ENCODE results near the gene RIPOR3.
A peak's percentile ranks its signal among the peaks of the same experiment; 100 is the strongest.
"Not testable (repeated sequence)": the region's sequence is repeated elsewhere in the genome, so short reads cannot be mapped to it uniquely, and the experiment has no call there.

RIPOR3 gene

DNA sequence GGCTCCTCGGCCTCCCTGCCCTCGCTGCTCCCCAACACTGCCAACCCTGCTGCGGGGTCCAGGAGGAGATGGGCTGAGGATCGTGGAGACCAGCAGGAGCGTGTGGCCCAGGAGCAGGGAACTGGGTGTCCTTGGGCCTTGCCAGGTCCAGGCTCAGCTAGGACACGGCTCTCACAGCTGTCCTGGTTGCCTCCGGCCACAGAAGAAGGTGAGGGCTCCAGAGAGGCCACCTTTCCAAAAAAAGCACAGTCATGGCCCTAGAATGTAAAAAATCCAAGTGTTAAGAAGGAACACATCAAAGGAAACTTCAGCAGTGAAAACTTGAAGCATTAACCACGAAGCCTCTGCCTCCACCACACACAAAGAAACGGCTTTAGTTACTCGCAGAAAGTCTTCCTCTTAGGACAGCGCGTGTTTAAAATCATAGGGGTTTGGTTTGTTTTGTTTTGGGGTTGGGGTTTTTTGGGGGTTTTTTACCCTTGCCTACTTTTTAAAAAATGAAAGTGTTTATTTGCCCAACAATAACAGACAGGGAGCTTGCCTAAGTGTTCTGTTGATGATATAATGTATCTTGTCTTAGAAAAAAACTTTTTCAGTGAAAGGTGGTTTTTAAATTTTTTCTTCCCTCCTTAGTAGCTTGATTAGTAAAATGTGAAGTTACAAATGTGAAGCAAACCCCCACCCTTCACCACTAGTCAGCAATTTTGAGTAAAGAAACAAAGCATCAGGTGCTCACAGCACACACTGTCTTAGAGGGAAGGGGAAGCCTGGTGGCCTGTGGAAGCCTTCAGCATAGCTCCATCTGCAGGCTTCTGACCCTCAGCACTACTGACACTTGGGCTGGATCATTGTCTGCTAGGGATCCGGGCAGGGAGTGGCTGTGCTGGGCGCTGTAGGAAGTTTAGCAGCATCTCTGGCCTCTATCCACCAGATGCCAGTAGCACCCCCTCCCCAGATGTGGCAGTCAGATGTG, 121.2 kb downstream of the RIPOR3 start:
- DNase-seq = peak; percentile 35 to 53

DNA sequence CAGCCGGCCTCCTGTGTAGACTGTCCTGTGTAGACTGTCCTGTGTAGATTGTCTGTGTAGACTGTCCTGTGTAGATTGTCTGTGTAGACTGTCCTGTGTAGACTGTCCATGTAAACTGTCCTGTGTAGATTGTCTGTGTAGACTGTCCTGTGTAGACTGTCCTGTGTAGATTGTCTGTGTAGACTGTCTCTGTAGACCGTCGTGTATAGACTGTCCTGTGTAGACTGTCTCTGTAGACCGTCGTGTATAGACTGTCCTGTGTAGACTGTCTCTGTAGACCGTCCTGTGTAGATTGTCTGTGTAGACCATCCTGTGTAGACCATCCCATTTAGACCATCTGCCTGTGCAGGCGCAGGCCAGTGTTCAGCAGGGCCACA, 121.9 kb downstream of the RIPOR3 start:
- not testable (repeated sequence) for DNase-seq

DNA sequence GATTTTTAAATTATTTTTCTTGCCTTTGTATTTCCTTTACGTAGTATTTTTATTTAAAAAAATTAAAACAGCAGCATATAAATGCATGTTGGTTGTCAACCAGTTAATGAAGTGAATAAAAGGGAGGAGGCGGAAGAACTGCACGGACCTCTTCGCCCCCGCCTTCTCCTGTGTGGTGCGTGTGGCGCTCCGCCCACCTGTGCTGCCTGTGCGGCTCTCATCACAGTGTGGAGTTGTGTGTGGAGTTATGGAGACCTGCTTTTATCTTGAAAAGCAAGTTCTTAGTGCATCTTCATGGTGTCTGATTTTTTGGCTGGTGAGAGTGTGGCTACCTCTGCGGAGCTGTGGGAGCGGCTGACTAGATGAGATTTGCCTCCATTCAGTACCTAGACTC, 122.8 kb downstream of the RIPOR3 start:
- no peak for DNase-seq

DNA sequence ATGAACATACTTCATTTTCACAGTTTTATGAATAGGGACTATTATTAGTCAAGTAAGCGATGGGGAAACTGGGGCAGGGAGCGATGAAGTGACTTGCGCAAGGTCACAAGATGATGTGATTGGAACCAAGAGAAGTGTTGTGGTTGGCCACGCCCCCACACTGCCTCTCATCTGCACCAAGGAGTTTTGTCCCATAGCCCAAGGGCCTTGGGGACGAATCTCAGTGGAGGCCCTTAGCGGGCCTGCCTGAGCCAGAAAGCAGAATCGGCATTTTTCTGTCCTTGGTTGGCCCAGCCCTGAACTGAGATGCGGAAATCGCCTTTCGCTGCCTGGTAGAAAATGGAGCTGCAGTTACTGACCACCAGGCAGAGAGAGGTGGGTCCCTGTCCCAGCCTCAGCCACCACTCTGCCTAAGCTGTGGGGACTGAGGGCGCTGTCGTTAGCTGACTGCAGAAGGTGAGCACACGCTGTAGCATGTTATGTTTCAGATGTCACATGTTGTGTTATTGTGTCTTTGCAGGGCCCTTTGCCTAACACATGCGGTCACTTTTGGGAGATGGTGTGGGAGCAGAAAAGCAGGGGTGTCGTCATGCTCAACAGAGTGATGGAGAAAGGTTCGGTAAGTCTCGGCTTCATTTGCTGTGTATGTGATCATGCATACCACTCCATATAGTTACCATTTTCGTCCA, 123.3 kb downstream of the RIPOR3 start:
- DNase-seq = peak in 1 of 2 donors; percentile 47

DNA sequence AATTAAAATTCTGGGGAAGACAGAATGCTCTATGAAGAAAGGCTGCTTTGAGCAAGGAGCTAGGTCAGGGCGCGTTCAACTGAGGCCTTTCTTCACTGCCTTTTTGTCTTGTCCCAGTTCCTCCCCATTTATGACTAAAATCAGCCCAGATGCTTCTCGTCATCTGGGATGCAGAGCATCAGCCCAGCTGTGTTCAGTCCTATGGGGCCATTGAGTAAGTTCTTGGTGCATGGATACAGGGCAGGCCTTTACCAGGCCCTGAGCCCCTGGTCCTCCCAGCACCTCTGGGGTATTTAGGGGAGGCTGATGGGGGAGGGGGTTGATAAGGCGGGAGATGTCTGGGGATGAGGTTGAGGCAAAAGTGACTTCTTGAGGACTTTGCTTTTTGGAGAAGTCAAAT, 125.5 kb downstream of the RIPOR3 start:
- no peak for DNase-seq

DNA sequence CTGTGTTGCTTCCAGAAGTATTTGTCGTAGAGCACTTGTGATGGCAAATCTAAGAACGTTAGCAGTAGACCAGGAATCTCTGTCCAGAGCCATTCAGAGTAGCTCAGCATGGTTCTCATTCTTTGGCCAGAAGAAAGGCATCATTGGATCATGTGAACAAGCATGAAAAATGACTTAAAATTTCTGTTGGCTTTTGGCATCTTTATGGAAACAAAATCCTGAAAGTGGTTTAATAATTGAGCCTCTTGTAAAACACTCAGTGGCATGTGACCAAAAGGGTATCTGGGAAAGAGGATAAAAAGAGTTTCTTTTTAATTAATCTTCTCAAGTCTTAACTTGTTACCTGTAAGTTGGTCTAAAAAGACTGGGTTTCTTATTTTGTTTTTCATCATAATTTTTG, 126.0 kb downstream of the RIPOR3 start:
- DNase-seq = no peak

DNA sequence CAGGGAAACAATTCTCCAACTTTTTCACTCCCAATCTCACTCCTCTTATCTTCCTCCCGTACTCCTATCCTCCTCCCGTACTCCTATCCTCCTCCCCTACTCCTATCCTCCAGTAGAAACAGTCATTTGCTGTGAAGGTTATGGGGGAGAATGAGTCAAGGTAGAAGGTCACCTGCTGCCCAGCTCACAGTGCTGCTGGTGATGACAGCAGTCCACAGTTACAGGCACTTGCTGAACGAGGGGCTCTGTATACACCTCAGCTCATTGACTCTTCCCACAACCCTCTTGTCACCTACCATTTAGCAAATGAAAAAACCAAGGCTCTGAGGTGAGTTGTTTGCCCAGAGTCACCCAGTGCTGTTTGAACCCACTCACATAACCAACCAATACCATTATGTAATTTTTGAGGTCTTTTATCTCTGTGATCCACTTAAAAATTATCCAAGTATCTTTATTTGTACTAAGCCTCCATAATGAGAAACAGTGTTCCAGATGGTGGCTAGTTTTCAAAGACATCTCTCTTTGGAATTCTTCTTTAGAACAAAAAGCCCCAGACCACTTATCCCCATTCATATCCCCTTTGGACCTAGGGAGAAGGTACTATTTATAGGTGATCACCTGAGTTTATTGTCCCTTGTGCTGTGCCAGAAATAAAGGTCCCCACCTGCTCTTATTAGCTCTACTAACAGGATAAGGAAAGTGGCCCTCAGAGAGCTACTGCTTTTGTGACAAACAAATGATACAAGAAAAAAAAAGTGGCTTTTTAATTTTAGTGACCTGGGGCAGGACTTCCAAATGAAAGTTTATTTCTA, 128.0 kb downstream of the RIPOR3 start:
- no peak for DNase-seq

DNA sequence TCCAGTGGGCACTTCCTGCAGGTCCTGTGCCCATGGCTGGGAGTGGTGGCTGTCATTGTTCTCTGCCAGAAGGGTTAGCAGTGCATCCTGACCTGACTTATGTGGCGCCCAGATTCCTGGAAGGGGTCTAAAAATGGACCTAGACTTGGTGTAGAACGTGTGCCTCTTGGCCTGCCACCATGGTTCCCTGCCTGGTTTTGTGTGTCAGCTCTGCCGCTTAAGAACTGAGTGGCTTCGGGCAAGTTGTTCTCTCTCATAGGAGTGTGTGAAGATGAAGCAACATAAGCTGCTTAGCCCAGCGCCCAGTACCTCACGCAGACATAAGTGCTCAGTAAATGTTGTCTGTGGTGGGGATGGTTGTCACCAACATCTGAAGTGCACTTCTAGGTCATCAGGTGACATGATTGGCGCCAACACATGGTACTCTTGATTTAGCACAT, 129.1 kb downstream of the RIPOR3 start:
- no peak for DNase-seq

DNA sequence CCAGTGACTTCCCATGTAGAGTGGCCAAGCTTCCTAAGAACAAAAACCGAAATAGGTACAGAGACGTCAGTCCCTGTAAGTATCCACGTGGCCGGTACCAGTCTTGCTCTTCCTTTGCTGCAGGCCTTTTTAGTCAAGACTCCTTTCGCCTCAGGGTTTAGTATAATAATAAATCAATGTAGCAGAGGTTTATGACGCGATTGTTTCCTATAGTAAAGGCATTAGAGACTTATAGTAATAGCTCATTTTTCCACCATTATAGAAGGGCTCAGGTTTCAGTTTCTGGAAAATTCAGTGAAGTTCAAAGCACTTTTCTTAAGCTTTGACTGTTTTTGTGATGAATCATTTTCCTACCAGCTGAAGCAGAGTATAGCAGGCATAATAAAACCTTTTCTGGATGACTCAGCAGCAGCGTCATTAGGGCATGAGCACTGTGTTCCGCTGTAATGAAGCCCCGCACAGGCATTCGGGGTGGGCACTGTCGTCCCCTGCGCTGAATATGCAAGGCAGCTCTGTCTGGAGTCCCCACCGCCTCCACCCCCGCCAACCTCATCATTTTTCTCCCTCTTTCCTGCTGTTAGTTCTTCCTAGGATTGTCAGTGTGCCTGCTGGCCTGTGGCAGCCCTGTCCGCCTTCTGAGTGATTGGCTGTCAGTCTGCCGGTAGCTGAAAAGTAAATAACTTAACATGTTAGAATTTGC, 129.8 kb downstream of the RIPOR3 start:
- DNase-seq = peak; percentile 67 to 78

DNA sequence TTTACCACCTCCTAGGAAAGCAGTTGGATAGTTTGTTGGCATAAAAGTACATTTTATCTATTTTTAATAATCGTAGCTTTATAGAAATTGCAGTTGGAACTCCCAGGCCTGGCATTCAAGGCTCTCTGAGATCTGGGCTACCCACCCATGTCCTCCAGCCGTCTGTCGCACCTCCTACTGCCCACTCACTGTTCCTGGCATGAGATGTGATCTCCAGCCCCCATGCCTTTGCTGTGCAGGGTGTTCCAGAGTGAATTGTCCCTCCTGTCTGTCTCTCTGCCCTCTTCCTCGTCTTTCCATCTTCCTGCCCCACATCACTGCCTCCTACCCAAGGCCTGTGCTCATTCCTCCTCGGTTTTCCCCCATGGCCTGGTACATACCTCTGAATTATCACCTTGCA, 130.5 kb downstream of the RIPOR3 start:
- no peak for DNase-seq

DNA sequence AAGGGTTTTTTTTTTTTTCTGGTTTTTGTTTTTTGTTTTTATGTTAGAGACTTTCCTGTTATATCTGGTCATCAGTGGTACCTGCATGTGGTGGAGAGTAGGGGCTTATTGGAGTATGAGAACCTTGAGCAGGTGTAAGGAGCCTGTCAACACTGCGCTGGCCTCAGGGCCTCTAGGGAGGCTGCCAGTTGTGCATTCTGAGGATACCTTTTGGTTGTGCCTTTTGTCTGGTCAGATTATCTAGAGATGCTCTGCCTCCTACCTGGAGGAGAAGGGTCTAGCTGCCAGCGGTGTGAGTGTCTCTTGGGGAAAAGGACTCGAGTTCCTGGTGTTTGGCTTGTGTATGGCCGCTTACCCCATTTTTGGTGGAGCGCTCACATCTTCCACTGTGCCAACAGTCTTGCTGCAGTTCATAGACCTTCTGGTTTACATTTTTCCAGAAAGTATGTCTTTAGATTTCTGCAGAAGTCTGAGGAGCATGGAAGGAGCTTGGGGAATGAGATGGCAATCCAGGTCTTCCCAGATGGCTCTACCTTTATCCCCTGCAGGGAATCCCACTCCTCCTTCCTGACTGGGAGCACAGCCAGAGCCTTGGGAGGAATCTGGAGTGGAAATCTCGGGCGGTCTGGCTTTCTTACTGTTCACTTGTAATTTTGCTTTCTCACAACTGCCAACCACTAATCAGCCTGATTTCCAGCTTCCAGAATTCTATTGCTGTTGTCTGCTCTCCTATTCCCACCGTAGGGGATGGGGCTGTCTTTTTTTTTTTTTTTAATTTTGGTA, 131.3 kb downstream of the RIPOR3 start:
- no peak for DNase-seq

DNA sequence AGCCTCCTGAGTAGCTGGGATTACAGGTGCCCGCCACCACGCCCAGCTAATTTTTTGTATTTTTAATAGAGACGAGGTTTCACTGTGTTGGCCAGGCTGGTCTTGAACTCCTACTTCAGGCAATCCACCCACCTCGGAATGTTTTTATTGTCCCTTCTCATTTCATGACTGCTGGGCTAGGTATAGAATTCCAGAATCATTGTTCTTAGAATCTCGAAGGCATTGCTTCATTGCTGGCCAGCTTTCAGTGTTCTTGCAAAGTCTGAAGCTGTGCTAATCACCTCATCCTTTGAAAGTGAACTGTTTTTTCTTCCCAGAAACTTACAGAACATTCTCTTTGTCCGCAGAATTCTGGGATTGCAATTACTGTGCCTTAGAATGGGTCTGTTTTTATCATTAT, 132.2 kb downstream of the RIPOR3 start:
- no peak for DNase-seq

DNA sequence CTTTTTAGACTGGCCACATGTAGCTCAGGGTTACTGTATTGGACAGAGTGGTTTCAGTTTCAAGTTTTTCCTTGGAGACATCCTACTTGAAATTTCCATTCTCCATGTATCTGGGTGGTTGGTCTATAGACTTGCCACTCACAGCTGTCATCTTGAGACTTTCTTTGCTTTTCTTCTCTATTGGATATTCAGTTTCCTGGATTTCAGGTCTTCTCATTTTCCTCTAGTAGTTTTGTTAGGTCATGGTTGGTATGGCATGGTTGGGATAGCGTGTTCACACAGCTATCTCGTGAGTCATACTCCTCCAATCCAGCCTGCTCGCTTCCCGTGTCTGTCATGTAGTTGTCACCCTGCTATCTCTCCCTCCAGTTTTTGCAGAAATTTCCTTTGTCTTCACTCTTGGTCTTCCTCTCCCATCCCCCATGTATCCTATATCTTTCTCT, 132.8 kb downstream of the RIPOR3 start:
- DNase-seq = no peak

DNA sequence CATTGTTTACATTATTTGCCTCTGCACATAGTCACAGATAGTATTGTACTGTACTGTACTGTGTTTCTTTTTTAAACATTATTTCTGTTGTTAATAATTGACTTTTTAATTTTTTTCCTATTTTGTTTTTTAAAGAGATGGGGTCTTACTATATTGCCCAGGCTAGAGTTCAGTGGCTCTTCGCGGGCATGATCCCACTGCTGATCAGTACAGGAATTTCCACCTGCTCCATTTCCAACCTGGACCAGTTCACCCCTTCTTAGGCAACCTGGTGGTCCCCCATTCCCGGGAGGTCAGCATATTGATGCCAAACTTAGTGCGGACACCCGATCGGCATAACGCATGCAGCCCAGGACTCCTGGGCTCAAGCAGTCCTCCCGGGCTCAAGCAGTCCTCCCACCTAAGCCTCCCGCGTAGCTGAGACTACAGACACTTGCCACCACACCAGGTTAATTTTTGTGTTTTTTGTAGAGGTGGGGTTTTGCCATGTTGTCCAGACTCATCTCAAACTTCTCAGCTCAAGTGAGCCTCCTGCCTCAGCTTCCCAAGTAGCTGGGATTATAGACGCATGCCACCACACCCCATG, 133.7 kb downstream of the RIPOR3 start:
- no peak for DNase-seq

DNA sequence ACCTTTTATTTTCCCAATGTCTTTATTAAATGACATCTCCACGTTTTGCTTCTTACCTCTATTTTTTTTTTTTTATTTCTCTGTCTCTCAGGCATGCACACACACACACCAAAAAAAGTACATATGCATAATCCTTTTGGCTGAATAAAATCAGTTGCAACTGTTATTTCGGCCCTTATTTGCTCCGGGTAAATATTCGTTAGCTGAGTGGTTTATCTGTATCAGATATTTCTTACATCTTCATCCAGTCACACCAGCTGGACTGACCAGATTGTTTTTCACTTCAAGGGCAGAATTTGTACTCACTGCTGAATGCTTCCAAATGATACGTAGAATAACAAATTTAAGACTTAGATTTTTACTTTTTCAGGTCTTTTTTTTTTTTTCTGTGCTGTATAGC, 135.7 kb downstream of the RIPOR3 start:
- DNase-seq = no peak

DNA sequence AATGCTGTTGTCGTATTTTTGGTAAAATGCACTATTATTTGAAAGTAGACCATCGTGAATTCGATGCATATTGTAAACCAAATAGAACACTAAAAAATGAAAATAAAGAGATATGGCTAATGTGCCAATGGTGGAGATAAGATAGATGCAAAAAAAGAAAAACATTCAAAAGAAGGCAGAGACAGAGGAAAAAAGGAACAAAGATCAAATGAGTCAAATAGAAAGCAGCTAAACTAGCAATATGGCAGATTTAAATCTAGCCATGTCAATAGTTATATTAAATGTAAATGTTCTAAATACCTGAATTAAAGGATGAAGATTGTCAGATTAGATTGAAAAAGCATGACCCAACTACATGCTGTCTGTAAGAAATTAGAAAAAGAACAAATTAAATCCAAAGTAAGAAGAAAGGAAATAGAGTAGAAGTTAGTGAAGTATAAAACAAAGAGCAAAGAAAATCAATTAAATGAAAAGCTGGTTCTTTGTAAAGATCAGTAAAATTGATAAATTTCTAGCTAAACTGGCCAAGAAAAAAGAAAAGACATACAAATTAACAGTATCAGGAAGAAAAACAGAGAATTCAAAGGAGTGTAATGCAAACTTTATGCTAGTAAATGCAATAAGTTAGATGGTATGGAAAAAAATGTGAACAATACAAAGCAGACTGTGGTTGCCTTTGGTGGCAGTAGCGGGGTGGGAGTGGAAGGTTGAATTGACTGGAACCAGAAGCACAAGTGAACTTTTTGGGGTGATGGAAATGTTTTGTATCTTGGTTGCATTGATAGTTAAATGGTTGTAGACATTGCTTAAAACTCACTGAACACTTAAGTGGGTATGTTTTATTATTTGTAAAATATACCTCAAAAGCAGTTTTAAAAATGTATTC, 136.4 kb downstream of the RIPOR3 start:
- no peak for DNase-seq

DNA sequence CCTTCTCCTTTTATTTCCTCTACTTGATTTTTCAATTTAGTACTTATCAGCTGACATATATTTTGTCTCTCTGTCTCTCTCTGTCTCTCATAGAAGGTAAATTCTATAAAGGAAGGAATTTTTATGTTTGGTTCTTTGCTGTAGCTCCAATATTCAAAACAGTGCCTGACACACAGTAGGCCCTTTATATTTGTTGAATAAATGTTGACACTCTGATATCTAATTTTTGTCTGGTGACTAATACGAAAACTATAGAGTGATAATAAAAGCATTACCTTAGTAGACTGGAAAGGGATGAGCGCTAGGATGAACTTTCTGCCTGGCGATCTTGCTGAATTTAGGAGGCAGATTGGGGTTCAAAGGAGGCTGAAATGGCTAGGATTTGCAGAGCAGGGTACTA, 138.4 kb downstream of the RIPOR3 start:
- DNase-seq = no peak

DNA sequence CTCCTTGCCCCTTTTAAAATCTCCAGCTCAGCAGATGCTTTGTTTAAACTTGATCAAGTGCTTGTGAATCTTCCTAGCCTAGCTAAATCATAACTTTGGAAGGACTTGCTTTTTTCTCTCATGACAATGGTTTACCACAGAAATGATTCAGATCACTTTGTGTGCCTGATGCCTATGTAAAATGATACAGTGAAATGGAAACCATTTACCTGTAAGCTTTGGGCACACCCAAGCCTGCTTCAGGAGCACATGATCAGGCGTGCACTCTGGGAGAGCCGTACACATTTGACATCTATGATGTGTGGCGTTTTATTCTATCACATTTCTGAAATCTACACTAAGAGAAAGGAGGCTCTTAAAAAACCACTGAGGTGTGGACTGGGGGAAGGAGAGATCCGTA, 140.1 kb downstream of the RIPOR3 start:
- DNase-seq = no peak

DNA sequence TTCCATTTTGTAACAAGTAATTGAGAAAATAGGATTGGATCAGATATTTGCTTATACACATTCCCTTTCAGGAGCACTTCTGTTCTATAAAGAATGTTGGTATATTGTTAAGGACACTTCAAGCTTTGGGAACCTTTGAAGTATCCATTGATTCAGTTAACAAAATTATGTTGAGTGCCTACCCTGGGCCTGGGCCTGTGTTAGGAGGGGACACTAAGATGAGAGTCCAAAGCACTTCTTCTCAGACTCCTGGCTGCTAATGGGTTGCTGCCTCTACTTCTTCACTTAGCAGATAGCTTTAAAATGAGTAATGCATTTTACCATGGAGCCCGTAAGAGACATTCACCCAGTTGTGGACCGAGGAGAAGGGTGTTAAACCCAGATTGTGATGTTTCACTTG, 140.8 kb downstream of the RIPOR3 start:
- DNase-seq = no peak

DNA sequence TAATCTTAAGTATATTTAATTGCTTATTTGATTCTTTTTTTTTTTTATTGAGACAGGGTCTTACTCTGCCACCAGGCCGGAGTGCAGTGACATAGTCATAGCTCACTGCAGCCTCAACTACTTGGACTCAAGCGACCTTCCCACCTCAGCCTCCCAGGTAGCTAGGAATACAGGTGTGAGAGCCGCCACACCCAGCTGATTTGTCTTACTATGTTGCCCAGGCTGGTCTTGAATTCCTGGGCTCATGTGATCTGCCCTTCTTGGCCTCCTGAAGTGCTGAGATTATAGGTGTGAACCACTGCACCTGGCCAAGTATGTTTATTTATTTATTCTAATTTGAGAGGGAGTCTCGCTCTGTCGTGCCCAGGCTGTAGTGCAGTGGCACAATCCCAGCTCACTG, 142.9 kb downstream of the RIPOR3 start:
- no peak for DNase-seq
